Ectodermal cell (in vitro differentiated cells): ENCODE measurements around the gene SLC37A3.

Source experiments
- H3K27ac ChIP-seq: 2 replicates; pipeline ENCODE4 v1.7.0; 2013; ENCODE audit warnings: mild to moderate bottlenecking, low read depth, low read length; ENCODE audit not compliant: insufficient read depth, poor library complexity, severe bottlenecking
- H3K27me3 ChIP-seq: 2 replicates; pipeline ENCODE4 v1.7.0; 2013; ENCODE audit warnings: mild to moderate bottlenecking, low read length; ENCODE audit not compliant: insufficient read depth, control insufficient read depth, poor library complexity, severe bottlenecking
- H3K36me3 ChIP-seq: one replicate; pipeline ENCODE4 v1.7.0; 2013; ENCODE audit warnings: low read length; ENCODE audit not compliant: control insufficient read depth, insufficient read depth
- H3K4me1 ChIP-seq: one replicate; pipeline ENCODE4 v1.7.0; 2013; ENCODE audit warnings: low read length; ENCODE audit not compliant: control insufficient read depth, insufficient read depth
- H3K4me3 ChIP-seq: 2 replicates; pipeline ENCODE4 v1.7.0; 2013; ENCODE audit warnings: low read depth, low read length, control low read depth; ENCODE audit not compliant: insufficient read depth
- H3K9me3 ChIP-seq: 2 replicates; pipeline ENCODE4 v1.7.0; 2013; ENCODE audit warnings: mild to moderate bottlenecking, low read length, moderate library complexity; ENCODE audit not compliant: control insufficient read depth
- WGBS, 2 experiments: methylation state at CpG; one replicate each; pipeline ENCODE4 v1.1.7; 2013; ENCODE audit warnings: missing lambda C conversion rate in 2 of 2; 5-methylcytosine and 5-hydroxymethylcytosine counted together

SLC37A3 gene

DNA sequence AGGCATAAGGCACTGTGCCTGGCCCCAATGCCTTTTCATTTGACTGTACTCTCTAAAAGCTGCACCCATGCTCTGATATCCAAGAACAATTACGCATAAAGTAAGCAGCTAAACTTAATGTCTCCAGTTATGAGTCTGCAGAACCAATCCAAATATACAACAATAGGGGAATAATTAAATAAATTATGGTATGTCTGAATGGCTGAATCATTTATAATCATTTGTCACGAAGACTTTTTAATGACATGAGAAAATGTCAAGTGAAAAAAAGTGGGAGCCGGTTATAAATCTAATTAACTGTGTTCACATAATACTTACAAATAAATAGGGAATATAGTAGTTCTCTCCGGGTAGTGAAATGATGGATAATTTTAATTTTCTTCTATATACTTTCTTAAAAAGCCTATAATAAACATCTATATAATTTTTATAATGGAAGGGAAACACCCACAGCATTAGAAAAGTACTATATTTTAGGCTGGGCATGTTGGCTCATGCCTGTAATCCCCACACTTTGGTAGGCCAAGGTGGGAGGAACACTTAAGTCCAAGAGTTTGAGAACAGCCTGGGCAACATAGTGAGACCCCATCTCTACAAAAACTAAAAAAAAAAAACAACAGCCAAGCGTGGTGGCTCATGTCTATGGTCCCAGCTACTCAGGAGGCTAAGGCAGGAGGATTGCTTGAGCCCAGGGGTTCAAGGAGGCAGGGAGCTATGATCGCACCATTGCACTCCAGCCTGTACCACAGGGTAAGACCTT, 14.2 kb downstream of the SLC37A3 start:
- Histone ChIP-seq H3K27me3 (no peaks in the 10 kb centered on the region), H3K27ac (no peak overlapping the region), H3K9me3 (no peaks in the 10 kb centered on the region), H3K4me1 (no peaks in the 10 kb centered on the region), H3K4me3 (no peak overlapping the region), H3K36me3 (peaks cover 11% of the 10 kb centered on the region)
- 96 to 97% methylated on average over 4 of the region's 6 CpGs for WGBS, 2 experiments

DNA sequence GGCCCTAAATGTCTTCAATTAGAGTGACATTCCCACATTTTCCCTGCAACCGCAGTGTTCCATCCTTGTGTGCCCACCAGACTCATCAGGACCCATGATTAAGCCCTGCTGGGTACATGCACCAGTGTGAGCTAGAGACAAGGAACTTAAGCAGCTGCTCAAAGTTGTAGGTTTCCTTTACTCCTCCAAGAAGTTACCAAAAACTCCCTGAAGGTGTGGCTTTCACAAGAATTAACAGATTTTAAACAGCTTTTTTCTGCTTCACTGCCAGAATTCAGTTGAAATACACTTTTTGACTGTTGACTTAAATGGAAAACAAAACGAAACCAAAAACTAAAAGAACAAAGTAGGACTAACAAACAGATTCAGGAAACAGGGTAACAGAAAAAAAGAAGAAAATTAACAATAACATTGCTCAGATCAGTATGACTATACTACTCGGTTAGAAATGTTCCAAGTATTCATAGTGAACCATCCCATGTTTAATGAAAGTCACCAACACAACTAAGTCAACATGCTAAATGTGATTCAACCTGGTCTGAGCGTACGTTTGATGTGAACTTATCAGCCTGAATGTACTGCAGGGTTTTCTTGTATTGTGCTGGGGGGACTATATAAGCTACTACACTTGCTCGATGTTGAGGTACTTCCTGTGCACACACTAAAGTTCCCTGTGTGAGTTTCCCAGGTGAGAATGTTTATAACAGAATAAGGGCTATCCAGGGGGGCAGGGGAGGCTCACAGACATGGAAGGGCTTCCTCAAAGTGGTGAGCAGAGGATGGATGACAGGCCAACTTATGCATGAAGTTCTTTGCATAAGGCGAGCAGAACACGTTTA, 22.2 kb downstream of the SLC37A3 start:
- WGBS, 2 experiments = 97 to 98% methylated on average over 8 of the region's 8 CpGs
- Histone ChIP-seq H3K4me1 (no peaks in the 10 kb centered on the region), H3K27ac (no peak overlapping the region), H3K4me3 (no peak overlapping the region), H3K36me3 (peaks cover 15% of the 10 kb centered on the region), H3K9me3 (no peaks in the 10 kb centered on the region), H3K27me3 (no peaks in the 10 kb centered on the region)

DNA sequence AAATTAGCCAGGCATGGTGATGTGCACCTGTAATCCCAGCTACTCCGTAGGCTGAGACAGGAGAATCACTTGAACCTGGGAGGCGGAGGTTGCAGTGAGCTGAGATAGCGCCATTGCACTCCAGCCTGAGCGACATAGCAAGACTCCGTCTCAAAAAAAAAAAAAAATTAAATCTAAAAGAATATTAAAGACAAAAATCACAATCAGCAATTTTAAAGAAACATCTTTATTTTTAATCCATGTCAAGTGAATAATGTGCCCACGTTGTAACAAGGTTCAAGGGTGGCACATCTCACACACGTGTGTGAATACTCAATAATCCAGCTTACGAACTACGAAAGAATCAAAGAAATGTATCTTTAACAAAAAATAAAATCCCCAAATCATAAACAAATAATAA, 23.0 kb downstream of the SLC37A3 start:
- 93 to 96% methylated on average over 9 of the region's 9 CpGs for WGBS, 2 experiments
- no peak overlapping the region for H3K4me3 ChIP-seq

DNA sequence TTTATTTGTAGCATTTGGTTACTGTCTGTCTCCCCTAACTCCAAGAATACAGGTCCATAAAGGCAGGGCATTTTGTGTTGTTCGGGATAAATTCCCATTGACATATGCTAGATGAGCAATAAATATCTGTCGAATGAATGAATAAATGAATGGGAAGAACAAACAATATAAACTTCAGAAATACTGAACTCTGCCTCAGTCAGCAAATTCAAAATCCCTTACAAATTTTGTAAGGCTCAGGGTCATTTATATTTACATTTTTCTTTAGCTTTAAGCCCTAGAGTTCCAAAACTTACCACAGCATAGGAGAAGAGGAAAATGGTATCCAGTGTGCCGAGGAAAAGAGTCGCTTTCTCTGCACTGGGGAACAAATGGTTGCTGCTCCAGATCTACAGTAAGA, 29.0 kb downstream of the SLC37A3 start:
- Histone ChIP-seq H3K36me3 (peaks cover 3% of the 10 kb centered on the region), H3K27ac (no peak overlapping the region), H3K9me3 (no peaks in the 10 kb centered on the region), H3K27me3 (no peaks in the 10 kb centered on the region), H3K4me3 (no peak overlapping the region), H3K4me1 (no peaks in the 10 kb centered on the region)
- WGBS, 2 experiments = 90 to 91% methylated on average over 2 to 4 of the region's 4 CpGs

More for the DNA sequence above, 23.0 kb downstream of the SLC37A3 start:
- Histone ChIP-seq H3K9me3 (no peaks in the 10 kb centered on the region), H3K4me1 (no peaks in the 10 kb centered on the region), H3K36me3 (peaks cover 15% of the 10 kb centered on the region), H3K27me3 (no peaks in the 10 kb centered on the region), H3K27ac (no peak overlapping the region)

DNA sequence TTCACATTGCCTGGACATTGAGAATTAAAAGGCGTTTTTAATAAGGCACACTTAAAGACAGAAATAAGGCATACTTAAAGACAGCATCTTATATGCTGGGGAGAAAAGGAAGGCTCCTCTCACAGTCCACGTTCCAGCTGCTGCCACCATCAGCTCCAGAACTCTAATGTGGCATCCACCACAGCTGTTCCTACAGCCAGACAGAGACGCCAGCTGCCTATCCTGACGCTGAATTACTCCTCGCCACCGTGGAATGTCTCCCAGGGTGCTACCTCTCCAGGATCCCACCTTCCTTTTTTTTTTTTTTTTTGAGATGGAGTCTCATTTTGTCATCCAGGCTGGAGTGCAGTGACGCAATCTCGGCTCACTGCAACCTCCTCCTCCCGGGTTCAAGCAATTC, 30.8 kb downstream of the SLC37A3 start:
- Histone ChIP-seq H3K27me3 (no peaks in the 10 kb centered on the region), H3K4me1 (no peaks in the 10 kb centered on the region), H3K9me3 (no peaks in the 10 kb centered on the region), H3K4me3 (no peak overlapping the region), H3K27ac (no peak overlapping the region), H3K36me3 (peaks cover 10% of the 10 kb centered on the region)
- WGBS, 2 experiments = 84 to 85% methylated on average over 9 of the region's 9 CpGs

GRCh38 chr7:140364819-140365218, 33.5 kb downstream of the SLC37A3 start:
- H3K27ac ChIP-seq = no peak overlapping the region
- H3K4me1 ChIP-seq = no peaks in the 10 kb centered on the region
- H3K9me3 ChIP-seq = no peaks in the 10 kb centered on the region
- H3K4me3 ChIP-seq = no peak overlapping the region
- 98 to 99% methylated on average over 2 to 3 of the region's 3 CpGs for WGBS, 2 experiments
- no peaks in the 10 kb centered on the region for H3K27me3 ChIP-seq
- peaks cover 10% of the 10 kb centered on the region for H3K36me3 ChIP-seq

- no peaks in the 10 kb centered on the region for H3K4me1 ChIP-seq
- no peak overlapping the region for H3K4me3 ChIP-seq
- H3K27me3 ChIP-seq = no peaks in the 10 kb centered on the region
- no peak overlapping the region for H3K27ac ChIP-seq
- WGBS, 2 experiments = 88 to 96% methylated on average over 5 of the region's 6 CpGs
- H3K36me3 ChIP-seq = peaks cover 10% of the 10 kb centered on the region
- H3K9me3 ChIP-seq = no peaks in the 10 kb centered on the region
Observed at GRCh38 chr7:140360697-140361229, 37.6 kb downstream of the SLC37A3 start.

GRCh38 chr7:140358412-140359051, 39.8 kb downstream of the SLC37A3 start:
- H3K27ac ChIP-seq = no peak overlapping the region
- 87 to 94% methylated on average over 10 of the region's 10 CpGs for WGBS, 2 experiments
- no peak overlapping the region for H3K4me3 ChIP-seq
- no peaks in the 10 kb centered on the region for H3K9me3 ChIP-seq
- no peaks in the 10 kb centered on the region for H3K4me1 ChIP-seq
- peaks cover under 1% of the 10 kb centered on the region for H3K36me3 ChIP-seq
- H3K27me3 ChIP-seq = no peaks in the 10 kb centered on the region

DNA sequence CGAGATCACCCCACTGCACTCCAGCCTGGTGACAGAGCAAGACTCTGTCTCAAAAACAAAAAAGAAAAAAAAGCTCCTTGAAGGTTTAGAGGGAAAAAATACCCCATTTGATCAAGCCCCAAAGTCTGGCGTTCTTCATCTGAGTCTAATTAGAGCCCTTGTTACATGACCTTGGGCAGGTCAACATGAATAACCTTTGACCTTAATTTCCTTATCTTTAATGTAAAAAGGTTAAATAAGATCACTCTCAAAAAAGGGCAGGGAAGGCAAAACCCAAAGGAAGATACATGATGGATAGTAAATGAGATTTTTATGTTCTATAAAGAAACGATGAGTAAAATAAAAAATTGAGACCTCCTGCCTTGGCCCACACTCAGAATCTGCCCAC, 40.3 kb downstream of the SLC37A3 start:
- H3K4me3 ChIP-seq = no peak overlapping the region
- H3K9me3 ChIP-seq = no peaks in the 10 kb centered on the region
- no peak overlapping the region for H3K27ac ChIP-seq
- no peaks in the 10 kb centered on the region for H3K27me3 ChIP-seq
- 93 to 98% methylated on average over 3 of the region's 3 CpGs for WGBS, 2 experiments
- H3K36me3 ChIP-seq = no peaks in the 10 kb centered on the region
- no peaks in the 10 kb centered on the region for H3K4me1 ChIP-seq

DNA sequence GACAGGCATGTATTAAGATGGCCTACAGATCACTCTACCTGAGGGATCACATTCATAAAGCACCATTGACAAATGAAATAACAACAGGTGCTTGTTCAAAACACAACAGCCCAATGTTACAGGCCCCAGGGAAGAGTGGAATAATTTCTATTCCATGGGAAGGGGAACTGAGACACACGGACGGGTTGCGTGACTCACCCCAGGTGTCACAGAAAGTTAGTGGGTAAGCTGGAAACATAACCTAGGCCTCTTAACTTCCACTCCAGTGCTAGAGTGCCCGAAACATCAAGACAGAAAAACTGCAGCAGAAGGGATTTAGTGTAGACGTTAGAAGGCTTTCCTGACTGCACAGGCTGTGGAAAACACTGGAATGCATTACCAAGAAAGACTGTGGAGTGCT, 48.3 kb downstream of the SLC37A3 start:
- no peaks in the 10 kb centered on the region for H3K9me3 ChIP-seq
- no peaks in the 10 kb centered on the region for H3K27me3 ChIP-seq
- no peak overlapping the region for H3K4me3 ChIP-seq
- H3K36me3 ChIP-seq = peaks cover 7% of the 10 kb centered on the region
- 86 to 91% methylated on average over 5 of the region's 5 CpGs for WGBS, 2 experiments
- peaks cover 19% of the 10 kb centered on the region for H3K4me1 ChIP-seq
- H3K27ac ChIP-seq = no peak overlapping the region
